CD4-positive, alpha-beta T cell treated with Interleukin-17A for 1 hour (primary cell): ENCODE results near the gene GPR17.

ENCODE experiments used
- DNase-seq: peaks from one replicate; pipeline ENCODE4 v3.0.0-alpha.2; 2020

Gene GPR17

DNA sequence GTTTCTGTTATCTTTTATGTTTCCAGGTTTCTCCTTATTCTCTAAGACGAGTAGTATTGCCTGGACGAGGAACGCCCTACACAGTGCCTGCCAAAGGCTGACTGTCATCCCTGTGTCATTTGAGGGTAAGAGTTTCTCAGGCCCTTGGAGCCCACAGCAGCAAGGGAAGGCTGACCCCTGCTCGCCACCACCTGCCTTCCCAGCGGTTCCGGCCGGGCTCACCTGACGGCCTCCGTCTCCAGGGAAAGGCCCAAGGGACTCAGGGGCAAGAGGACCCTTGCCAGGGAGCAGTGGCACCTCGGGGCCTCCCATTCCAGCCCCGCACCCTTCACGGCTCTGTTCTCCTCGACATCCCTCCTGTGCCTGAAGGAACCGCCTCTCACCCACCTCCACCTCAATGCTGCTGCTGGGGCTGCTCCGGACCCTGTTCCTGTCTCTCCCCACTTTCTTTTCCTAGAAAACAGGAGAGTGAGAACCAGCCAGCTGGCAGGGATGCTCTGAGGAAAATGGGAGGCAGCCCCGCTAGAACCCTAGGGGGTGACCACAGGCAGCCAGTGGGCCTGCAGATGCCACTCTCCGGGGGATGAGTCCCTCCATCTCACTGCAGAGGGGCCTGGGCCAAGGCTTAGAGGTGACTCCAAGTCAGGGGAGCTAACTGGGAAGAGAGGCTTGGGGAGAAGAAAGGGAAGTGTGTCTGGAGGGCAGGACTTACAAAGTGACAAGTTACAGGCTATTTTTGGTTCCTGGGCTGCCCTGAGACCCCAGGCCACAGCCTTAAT, 27.5 kb downstream of the GPR17 start:
- DNase-seq, result no peak

DNA sequence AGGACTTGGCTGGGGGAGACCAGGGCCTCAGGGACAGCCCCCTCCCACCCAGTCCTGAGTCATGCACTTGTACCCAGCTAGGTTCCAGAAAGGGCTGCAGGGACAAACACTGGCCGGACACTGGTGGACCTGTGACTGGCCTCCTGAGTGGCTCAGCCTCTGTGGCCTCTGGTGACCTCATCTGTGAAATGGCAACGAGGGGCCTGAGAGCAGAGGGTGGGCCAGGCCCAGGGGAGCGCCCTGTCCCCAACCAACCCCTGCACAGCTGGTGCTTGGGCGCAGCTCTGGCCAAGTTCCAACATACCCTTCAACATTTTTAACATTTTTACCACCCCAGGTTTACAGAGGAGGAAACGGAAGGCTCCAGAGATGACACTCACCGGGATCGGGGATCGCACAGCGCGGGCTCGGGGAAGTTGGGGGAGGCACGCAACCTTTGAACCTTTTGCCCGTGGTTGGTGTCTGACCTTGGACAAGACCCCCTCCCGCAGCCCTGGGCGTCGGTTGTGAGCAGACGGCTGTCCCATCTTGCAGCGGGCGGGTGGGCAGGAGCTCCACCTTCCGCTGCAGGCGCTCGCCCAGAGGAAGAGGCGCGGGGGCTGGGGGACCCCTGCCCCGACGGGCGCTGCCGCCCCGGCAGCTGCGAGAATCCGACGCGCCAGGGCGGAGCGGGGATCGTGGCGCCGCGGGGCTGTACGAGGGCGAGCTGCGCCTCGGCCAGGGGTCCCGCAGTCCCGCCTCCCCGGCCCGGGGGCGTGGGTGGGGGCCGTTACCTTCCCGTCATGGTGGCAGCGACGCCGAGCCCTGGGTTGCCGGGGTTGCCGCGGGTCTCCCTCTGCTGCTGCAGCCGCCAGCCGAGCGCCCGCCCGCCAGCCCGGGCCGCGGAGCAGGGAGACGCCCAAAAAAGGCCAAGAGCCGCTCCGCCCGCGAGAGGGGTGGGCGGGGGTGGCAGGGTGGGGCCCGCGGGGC, 28.6 kb downstream of the GPR17 start:
- DNase-seq, result no peak

- no peak for DNase-seq
Observed at GRCh38 chr2:127675331-127676261, 29.6 kb downstream of the GPR17 start, which contains the start of gene LIMS2. TSS of gene LIMS2 (minus strand) at chr2:127675530. CDS start at chr2:127675024, 506 bp downstream.

DNA sequence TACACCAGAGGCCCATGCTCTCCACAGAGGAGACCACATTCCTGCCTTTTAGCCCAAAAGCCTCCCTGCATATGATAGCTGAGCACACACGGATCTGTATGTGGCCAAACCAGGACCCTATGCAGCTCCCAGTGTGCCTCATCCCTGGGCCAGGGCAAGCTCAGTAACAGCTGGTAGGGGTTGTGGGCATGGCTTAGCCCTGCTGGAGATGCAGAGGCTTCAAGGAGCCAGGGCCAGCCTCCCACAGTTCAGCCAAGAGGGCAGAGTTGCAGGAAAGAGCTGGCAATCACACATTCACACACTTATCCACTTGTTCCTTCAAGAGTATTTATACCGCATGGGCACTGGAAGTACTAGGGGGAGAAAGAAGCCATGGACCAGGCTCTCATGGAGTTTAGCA, 31.0 kb downstream of the GPR17 start:
- DNase-seq, result no peak

DNA sequence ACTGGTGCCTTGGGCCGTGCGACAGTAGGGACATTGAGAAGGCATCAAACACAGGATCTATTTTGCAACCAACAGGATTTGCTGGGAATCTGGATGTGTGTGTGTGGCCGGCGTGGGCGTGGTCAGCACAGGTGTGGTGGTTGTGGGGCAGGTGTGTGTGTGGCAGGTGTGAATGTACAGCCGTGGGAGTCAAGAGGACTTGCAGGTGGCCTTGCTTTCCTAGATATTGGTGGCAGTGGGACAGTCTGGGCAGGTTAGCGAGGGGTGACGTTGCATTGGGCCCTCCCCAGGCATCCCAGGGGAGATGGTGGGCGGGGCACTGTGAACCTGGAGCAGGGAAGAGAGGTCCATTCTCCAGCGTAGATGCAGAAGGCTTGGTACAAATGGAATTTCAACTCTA, 32.6 kb downstream of the GPR17 start:
- DNase-seq, result no peak

- no peak for DNase-seq
Observed at GRCh38 chr2:127678991-127679390, 33.0 kb downstream of the GPR17 start.

DNA sequence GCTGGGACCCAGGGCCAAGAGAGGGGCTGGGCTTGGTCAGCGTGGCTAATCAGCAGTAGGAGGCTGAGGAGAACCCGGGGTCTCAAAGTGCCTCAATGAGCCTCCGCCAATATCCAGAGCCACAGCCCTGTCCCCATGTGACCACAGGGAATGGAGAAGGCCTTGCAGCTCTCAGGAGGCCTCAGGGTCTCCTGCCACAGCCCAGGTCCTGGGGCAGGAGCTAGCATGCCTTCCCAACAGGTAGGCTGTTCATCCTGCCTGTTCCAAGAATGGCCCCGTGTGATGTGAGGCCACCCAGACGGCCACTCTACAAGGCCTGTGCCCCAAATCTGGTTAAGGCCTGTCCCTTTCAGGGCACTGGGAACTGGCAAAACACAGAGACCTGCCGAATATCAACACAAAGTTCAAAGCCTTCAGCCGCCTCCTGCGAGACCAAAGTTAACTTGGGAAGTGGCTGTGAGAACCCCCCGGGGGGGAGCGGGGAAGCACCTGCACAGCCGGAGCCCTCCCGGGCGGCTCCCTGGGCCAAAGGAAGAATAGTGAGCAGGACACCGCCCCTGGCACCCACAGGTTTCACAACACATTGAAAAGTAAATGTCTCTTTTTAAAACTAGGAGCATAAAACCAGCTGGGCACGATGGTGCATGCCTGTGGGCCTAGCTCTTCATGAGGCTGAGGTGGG, 33.9 kb downstream of the GPR17 start:
- no peak for DNase-seq

DNA sequence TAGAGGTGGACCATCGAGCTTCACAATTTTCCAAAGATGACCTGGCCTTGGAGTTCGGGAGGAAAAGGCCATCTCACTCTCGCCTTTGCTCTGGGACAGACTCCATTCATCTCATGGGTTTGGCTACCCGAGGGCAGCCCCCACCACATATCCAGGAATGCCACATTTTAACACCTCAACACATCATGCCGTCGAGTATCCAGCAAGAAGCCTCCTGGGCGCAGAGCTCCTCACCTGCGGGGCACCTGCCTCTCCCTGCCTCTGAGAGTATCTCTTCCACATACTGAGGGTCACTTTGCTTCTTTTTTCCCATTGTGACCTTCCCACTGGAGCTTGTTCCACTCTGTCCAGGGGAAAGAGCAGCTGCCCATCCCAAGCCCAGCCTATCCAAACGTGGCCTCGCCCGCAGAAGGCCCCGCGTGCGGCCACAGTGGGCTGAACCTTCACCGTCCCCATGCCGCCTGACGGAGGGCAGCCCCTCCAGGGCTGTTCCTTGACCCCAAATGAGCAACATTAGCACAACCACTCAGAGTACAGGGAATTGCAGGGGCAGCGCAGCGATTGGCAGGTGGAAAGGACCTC, 34.8 kb downstream of the GPR17 start:
- DNase-seq, result no peak

GRCh38 chr2:127681288-127681804, 35.4 kb downstream of the GPR17 start:
- DNase-seq, result no peak

- no peak for DNase-seq
Observed at GRCh38 chr2:127681976-127682857, 36.3 kb downstream of the GPR17 start.

DNA sequence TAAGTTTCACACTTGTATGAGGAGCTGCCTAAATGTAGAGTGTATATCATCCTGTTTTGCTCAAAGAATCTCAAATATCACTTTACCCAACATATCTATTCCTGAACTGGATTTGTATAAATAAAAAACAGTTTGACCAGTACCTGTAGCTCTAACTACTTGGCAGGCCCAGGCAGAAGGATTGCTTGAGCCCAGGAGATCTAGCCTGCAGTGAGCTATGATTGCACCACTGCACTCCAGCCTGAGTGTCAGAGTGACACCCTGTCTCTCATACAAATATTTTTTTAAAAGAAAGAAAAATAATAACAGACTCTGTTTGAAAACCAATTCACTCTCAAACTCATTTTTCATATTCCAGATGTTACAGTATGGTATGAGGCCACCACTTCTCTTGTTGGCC, 37.1 kb downstream of the GPR17 start:
- no peak for DNase-seq

- DNase-seq, result no peak
Observed at GRCh38 chr2:127683757-127684156, 37.8 kb downstream of the GPR17 start.

DNA sequence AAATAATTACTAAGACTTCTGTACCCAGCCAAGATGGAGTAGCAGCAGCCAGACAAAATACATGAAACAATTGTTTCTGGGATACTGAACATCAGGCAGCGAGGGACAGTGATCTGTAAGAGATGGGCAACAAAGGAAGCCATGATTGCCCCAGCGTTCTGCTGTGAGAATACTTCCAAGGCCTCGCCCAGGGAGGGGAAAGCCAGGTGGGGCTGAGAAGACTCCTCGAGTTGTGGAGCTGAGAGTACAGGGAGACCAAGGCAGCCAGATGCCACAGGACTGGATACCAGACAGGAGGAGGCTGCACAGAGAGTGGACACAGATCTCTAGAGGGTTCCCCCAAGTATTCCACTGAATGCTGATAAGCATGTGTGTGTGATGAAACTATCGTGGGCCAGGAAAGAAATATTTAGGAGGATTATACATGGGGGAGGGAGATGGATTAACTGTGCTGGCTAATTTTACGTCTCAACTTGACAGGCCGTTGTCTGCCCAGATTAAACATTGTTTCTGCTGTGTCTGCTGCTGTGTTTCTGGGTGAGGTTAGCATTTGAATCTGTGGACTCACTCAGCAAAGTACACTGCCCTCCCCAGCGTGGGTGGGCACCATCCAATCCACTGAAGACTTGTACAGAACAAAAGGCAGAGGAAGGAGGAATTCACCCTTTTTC, 39.6 kb downstream of the GPR17 start:
- DNase-seq, result no peak

- DNase-seq, result no peak
Observed at GRCh38 chr2:127688405-127688804, 42.5 kb downstream of the GPR17 start.

DNA sequence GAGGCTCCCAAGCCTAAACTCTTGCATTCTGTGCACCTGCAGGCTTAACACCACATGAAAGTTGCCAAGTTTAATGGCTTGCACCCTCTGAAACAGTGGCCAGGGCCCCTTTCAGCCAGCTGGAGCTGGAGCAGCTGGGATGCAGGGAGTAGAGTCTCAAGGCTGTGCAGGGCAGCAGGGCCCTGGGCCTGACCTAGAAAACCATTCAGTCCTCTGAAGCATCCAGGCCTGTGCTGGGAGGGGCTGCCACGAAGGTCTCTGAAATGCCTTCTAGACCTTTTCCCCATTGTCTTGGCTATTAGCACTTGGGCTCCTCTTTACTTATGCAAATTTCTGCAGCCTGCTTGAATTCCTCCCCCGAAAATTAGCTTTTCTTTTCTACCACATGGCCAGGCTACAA, 44.7 kb downstream of the GPR17 start:
- no peak for DNase-seq

- no peak for DNase-seq
Observed at GRCh38 chr2:127694986-127695385, 49.0 kb downstream of the GPR17 start.

- DNase-seq, result peak; percentile 58
Observed at GRCh38 chr2:127695491-127696472, 49.8 kb downstream of the GPR17 start.

DNA sequence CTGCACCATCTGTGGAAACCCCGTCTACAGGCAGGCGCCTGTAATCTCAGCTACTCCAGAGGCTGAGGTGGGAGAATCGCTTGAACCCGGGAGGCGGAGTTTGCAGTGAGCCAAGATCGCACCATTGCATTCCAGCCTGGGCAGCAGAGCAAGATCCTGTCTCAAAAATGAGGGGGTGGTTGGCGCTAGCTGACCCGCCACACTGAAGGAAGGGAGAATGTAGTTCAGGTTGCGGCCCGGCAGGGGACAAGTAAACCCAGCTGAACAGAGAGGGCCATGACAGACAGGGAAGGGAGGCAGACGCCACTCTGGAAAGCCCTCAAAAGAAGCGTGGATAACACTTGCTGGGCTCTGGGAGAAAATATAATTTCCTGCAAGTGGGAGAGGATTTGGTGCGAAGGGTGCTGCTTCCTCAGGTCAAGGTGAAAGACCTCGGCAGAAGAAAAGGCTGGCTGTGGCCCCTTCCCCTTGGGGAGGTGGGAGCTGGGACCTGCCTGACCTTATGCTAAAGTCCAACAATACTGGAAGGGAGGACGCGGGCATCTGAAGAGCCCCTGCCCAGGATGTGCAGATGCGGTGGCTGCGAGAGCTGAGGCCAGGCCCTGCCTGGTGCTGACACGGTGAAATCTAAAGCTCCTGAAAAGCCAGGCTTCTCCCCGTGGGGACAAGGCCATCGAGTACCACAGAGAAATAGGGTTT, 51.7 kb downstream of the GPR17 start:
- no peak for DNase-seq
